Mucosa of gallbladder (tissue), 1 donor: ENCODE measurements around the gene TCN1. TPM values are rescaled to one million over a fixed set of nuclear protein-coding genes. Genes with fewer than 3 reads are reported as not detected.
"Not testable (repeated sequence)": the region's sequence is repeated elsewhere in the genome, so short reads cannot be mapped to it uniquely, and the experiment has no call there.

ENCODE experiments used
- DNase-seq: peaks from one replicate; pipeline ENCODE4 v3.0.0-alpha.2; 2020; ENCODE audit warnings: low spot score
- total RNA-seq: library from RNA; stranded (reverse); gene quantifications from one replicate; pipeline ENCODE4 v1.2.1, GENCODE V29; 2021
- donor health status: DM: no; HTN: no; CAD: no.

TCN1 gene
- total RNA-seq, 1 donor from 2014 or later: 39.4 TPM

- no peak for DNase-seq
Observed at GRCh38 chr11:59857439-59858434, 8.6 kb downstream of the TCN1 start.

- DNase-seq: no peak
Observed at GRCh38 chr11:59854871-59855270, 11.4 kb downstream of the TCN1 start.

GRCh38 chr11:59851416-59851815 lies 14.9 kb downstream of the TCN1 start:
- not testable (repeated sequence) for DNase-seq

- not testable (repeated sequence) for DNase-seq
Observed at GRCh38 chr11:59849551-59849950, 16.7 kb downstream of the TCN1 start.

GRCh38 chr11:59849129-59849528 lies 17.2 kb downstream of the TCN1 start:
- peak; percentile 79 for DNase-seq

GRCh38 chr11:59848439-59848838 lies 17.8 kb downstream of the TCN1 start:
- not testable (repeated sequence) for DNase-seq

GRCh38 chr11:59847626-59848025 lies 18.7 kb downstream of the TCN1 start:
- DNase-seq: no peak

GRCh38 chr11:59846556-59846955 lies 19.7 kb downstream of the TCN1 start:
- DNase-seq: no peak

- no peak for DNase-seq
Observed at GRCh38 chr11:59845399-59845798, 20.9 kb downstream of the TCN1 start, which contains the start of gene CBLIF. Gene CBLIF (minus strand): TSS chr11:59845499. CDS start chr11:59845453, 46 bp downstream.

- DNase-seq: no peak
Observed at GRCh38 chr11:59842316-59842715, 24.0 kb downstream of the TCN1 start.

- DNase-seq: no peak
Observed at GRCh38 chr11:59841514-59841913, 24.8 kb downstream of the TCN1 start.

GRCh38 chr11:59839615-59840014 lies 26.7 kb downstream of the TCN1 start:
- no peak for DNase-seq

GRCh38 chr11:59833602-59834001 lies 32.7 kb downstream of the TCN1 start:
- no peak for DNase-seq

GRCh38 chr11:59829358-59829757 lies 36.9 kb downstream of the TCN1 start:
- DNase-seq: no peak

- peak; percentile 53 for DNase-seq
Observed at GRCh38 chr11:59822989-59823566, 43.2 kb downstream of the TCN1 start.

GRCh38 chr11:59818572-59818971 lies 47.7 kb downstream of the TCN1 start:
- DNase-seq: no peak

- not testable (repeated sequence) for DNase-seq
Observed at GRCh38 chr11:59816434-59816833, 49.9 kb downstream of the TCN1 start.

GRCh38 chr11:59815754-59816153 lies 50.5 kb downstream of the TCN1 start:
- no peak for DNase-seq

GRCh38 chr11:59814021-59814420 lies 52.3 kb downstream of the TCN1 start:
- no peak for DNase-seq

GRCh38 chr11:59813364-59813763 lies 52.9 kb downstream of the TCN1 start:
- DNase-seq: no peak

- no peak for DNase-seq
Observed at GRCh38 chr11:59812220-59812619, 54.1 kb downstream of the TCN1 start.

- no peak for DNase-seq
Observed at GRCh38 chr11:59810911-59811259, 55.4 kb downstream of the TCN1 start.
